Mesodermal cell (in vitro differentiated cells): ENCODE data around the gene GATAD2A.

Experiments used
- H3K27ac ChIP-seq: 2 replicates; pipeline ENCODE4 v1.7.0; 2013; ENCODE audit warnings: mild to moderate bottlenecking, low read depth, low read length, moderate library complexity; ENCODE audit not compliant: severe bottlenecking
- H3K36me3 ChIP-seq: 2 replicates; pipeline ENCODE4 v1.7.1; 2013; ENCODE audit warnings: mild to moderate bottlenecking, low read length, moderate library complexity; ENCODE audit not compliant: control insufficient read depth, insufficient read depth
- H3K4me1 ChIP-seq: one replicate; pipeline ENCODE4 v1.7.1; 2013; ENCODE audit warnings: mild to moderate bottlenecking, low read length; ENCODE audit not compliant: insufficient read depth, control insufficient read depth, poor library complexity, severe bottlenecking
- H3K4me3 ChIP-seq: 2 replicates; pipeline ENCODE4 v1.7.0; 2013; ENCODE audit warnings: low read length, control low read depth, mild to moderate bottlenecking; ENCODE audit not compliant: insufficient read depth, poor library complexity, severe bottlenecking; ENCODE audit errors: extremely low read depth
- H3K9me3 ChIP-seq: 2 replicates; pipeline ENCODE4 v1.7.1; 2013; ENCODE audit warnings: mild to moderate bottlenecking, low read length, moderate library complexity; ENCODE audit not compliant: control insufficient read depth
- WGBS, 2 experiments: methylation state at CpG; one replicate each; pipeline ENCODE4 v1.1.5; 2013; ENCODE audit warnings: missing lambda C conversion rate in 2 of 2; ENCODE audit not compliant: insufficient coverage in 2 of 2; 5-methylcytosine and 5-hydroxymethylcytosine counted together

The GATAD2A gene

DNA sequence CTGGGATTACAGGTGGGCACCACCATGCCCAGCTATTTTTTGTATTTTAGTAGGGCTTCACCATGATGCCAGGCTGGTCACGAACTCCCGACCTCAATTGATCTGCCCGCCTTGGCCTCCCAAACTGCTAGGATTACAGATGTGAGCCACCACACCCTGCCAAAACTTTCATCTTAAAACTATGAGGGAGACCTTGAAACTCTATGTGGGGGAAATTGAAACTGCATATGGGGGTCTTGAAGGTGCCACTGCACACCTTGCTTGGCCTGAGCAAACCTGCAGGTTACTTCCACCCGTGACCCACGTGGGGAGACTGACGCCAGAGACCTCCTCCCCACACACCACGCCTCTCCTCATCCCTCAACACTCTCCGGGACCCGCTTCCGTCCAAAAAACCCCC, 148.2 kb downstream of the GATAD2A start:
- Histone ChIP-seq H3K4me1 (peaks cover 8% of the 10 kb centered on the region), H3K36me3 (no peaks in the 10 kb centered on the region), H3K27ac (no peak overlapping the region), H3K4me3 (no peak overlapping the region), H3K9me3 (no peaks in the 10 kb centered on the region)
- 87 to 97% methylated on average over 5 to 6 of the region's 10 CpGs for WGBS, 2 experiments

GRCh38 chr19:19554074-19555023, 148.9 kb downstream of the GATAD2A start:
- no peak overlapping the region for H3K4me3 ChIP-seq
- H3K4me1 ChIP-seq, result peaks cover 8% of the 10 kb centered on the region
- WGBS, 2 experiments, result 77 to 78% methylated on average over 25 to 29 of the region's 34 CpGs
- H3K27ac ChIP-seq, result no peak overlapping the region
- no peaks in the 10 kb centered on the region for H3K9me3 ChIP-seq
- H3K36me3 ChIP-seq, result no peaks in the 10 kb centered on the region

DNA sequence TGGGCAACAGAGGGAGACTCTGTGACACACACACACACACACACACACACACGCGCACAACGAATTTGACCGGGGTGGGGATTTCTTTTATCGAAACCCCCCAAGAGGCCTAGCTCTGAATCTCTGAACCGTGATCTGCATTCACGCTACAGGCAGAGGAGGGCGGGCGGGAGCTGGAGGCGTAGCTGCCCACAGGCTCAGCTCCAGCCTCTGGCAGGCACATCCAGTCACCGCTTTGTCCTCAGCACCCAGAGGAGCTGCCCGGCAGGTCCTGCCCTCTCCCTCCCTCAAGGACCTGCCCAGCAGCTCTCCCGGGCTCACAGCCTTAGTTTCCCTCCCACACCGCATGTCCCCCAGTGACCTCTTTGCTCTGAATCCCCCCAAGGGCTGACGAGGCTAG, 152.6 kb downstream of the GATAD2A start:
- Histone ChIP-seq H3K9me3 (no peaks in the 10 kb centered on the region), H3K4me3 (no peak overlapping the region), H3K4me1 (peaks cover 5% of the 10 kb centered on the region), H3K36me3 (no peaks in the 10 kb centered on the region), H3K27ac (no peak overlapping the region)
- 84 to 90% methylated on average over 10 to 15 of the region's 15 CpGs for WGBS, 2 experiments
